HCT116 (cell line): ENCODE data around the gene GOLM1. TPM values are rescaled to one million over a fixed set of nuclear protein-coding genes. Genes with fewer than 3 reads are reported as not detected.

Experiments
- ATAC-seq: fragments of 200-7000 bp; cut with Tn5 transposase; 2 replicates; pipeline ENCODE4 v1.9.1; 2020; ENCODE audit warnings: mild to moderate bottlenecking, moderate library complexity
- BruUV-seq: library from RNA; stranded (reverse); fragments of 400-500 nt; replicated peaks from 2 replicates; lab custom pipeline; 2021; lab: Mats Ljungman, UMichigan
- CTCF ChIA-PET: fragments of 300-600 bp; sonication (Branson Sonifier 250); formaldehyde crosslinking; loops from one replicate; lab custom pipeline; 2021; ENCODE audit warnings: antibody characterized with exemption; lab: Charles Lee
- POLR2A ChIA-PET: fragments of 300-600, 350-600 bp; sonication (Branson Sonifier 250); formaldehyde crosslinking; loops from one replicate; lab custom pipeline; 2021; ENCODE audit warnings: antibody characterized with exemption; lab: Charles Lee
- RAD21 ChIA-PET, 2 experiments: fragments of 300-600 bp; sonication (Branson Sonifier 250); formaldehyde crosslinking; loops; one replicate each; lab custom pipeline; 2023; ENCODE audit warnings: low total read pairs in 2 of 2; ENCODE audit not compliant: uncharacterized antibody in 2 of 2, unreplicated experiment in 2 of 2, low non-redundant PET in 1 of 2; lab: Charles Lee
- DNase-seq: peaks from one replicate; pipeline ENCODE4 v3.0.0-alpha.2; 2010; ENCODE audit warnings: low read depth, low spot score
- H2AFZ ChIP-seq: fragments of 200-600 bp; shearing (Covaris generic), sonication (generic); 2 replicates; pipeline ENCODE4 v1.6.1; 2017; ENCODE audit warnings: low read depth, mixed run types, mixed read lengths, antibody characterized with exemption, low read length; ENCODE audit not compliant: poor library complexity, severe bottlenecking
- H3K27ac ChIP-seq: 2 replicates; pipeline ENCODE4 v1.5.1; 2012; ENCODE audit warnings: low read depth, low read length
- H3K27me3 ChIP-seq: fragments of 200-600 bp; sonication (generic); 2 replicates; pipeline ENCODE4 v1.6.1; 2016; ENCODE audit warnings: mixed run types, low read length, mixed read lengths; ENCODE audit not compliant: insufficient read depth
- H3K36me3 ChIP-seq, 2 experiments: fragments of 200-500 bp in 1 of 2; fragments of 200-600 bp in 1 of 2; sonication (Bioruptor generic) in 1 of 2; sonication (generic) in 1 of 2; 2 replicates each; pipeline versions ENCODE4 v1.5.1 to v1.6.1; 2014 to 2016; ENCODE audit warnings: low read length in 2 of 2, inconsistent platforms in 1 of 2, mixed read lengths in 1 of 2, mixed run types in 1 of 2; ENCODE audit not compliant: insufficient read depth in 2 of 2, control insufficient read depth in 1 of 2
- H3K4me1 ChIP-seq, 2 experiments: fragments of 200-600 bp in 1 of 2; sonication (generic) in 1 of 2; 2 replicates each; pipeline versions ENCODE4 v1.5.1 to v1.6.1; 2012 to 2017; ENCODE audit warnings: low read length in 2 of 2, inconsistent platforms in 1 of 2, mild to moderate bottlenecking in 1 of 2, mixed read lengths in 1 of 2, mixed run types in 1 of 2, moderate library complexity in 1 of 2; ENCODE audit not compliant: insufficient read depth in 2 of 2, control insufficient read depth in 1 of 2
- H3K4me2 ChIP-seq: fragments of 200-600 bp; sonication (generic); 2 replicates; pipeline ENCODE4 v1.6.1; 2017; ENCODE audit warnings: mixed run types, low read length, mixed read lengths
- H3K4me3 ChIP-seq, 2 experiments: fragments of 200-600 bp in 1 of 2; sonication (generic) in 1 of 2; replicated peaks in 1 of 2; 2 replicates each; pipeline ENCODE4 v1.5.1; 2011 to 2016; ENCODE audit warnings: low read length in 2 of 2, control low read depth in 1 of 2, low read depth in 1 of 2, mild to moderate bottlenecking in 1 of 2, mixed read lengths in 1 of 2, mixed run types in 1 of 2
- H3K79me2 ChIP-seq: fragments of 200-600 bp; sonication (generic); 2 replicates; pipeline ENCODE4 v1.6.1; 2017; ENCODE audit warnings: mild to moderate bottlenecking, mixed run types, low read length, moderate library complexity, mixed read lengths; ENCODE audit not compliant: insufficient read depth
- H3K9ac ChIP-seq: fragments of 200-600 bp; sonication (generic); 2 replicates; pipeline ENCODE4 v1.6.1; 2016; ENCODE audit warnings: low read length, mixed read lengths
- H3K9me2 ChIP-seq: fragments of 200-600 bp; sonication (generic), shearing (Covaris generic); 2 replicates; pipeline ENCODE4 v1.6.1; 2017; ENCODE audit warnings: mixed run types, mild to moderate bottlenecking, moderate library complexity; ENCODE audit not compliant: insufficient read depth
- H3K9me3 ChIP-seq, 2 experiments: fragments of 200-500 bp in 1 of 2; fragments of 200-600 bp in 1 of 2; sonication (Bioruptor generic) in 1 of 2; sonication (generic) in 1 of 2; 2 replicates each; pipeline ENCODE4 v1.6.1; 2014 to 2017; ENCODE audit warnings: low read length in 2 of 2, mixed read lengths in 2 of 2, inconsistent platforms in 1 of 2, low read depth in 1 of 2, mild to moderate bottlenecking in 1 of 2, mixed run types in 1 of 2, moderate library complexity in 1 of 2; ENCODE audit not compliant: control insufficient read depth in 1 of 2, insufficient read depth in 1 of 2
- H4K20me1 ChIP-seq: fragments of 200-600 bp; sonication (generic), shearing (Covaris generic); 2 replicates; pipeline ENCODE4 v1.6.1; 2017; ENCODE audit warnings: mixed run types, mild to moderate bottlenecking, moderate library complexity; ENCODE audit not compliant: insufficient read depth
- CEBPB ChIP-seq: IDR thresholded peaks from 2 replicates; pipeline ENCODE4 v1.6.1; 2012; ENCODE audit warnings: low read depth
- ELF1 ChIP-seq: IDR thresholded peaks from 2 replicates; pipeline ENCODE4 v1.6.1; 2012; ENCODE audit warnings: low read depth, borderline replicate concordance
- EZH2 ChIP-seq: fragments of 200-600 bp; sonication (generic); IDR thresholded peaks from 2 replicates; pipeline ENCODE4 v1.6.1; 2017; ENCODE audit warnings: antibody characterized with exemption, mixed run types
- EZH2phosphoT487 ChIP-seq: fragments of 200-600 bp; IDR thresholded peaks from 2 replicates; pipeline ENCODE4 v1.6.1; 2018; ENCODE audit warnings: antibody characterized with exemption, borderline replicate concordance
- FOSL1 ChIP-seq: IDR thresholded peaks from 2 replicates; pipeline ENCODE4 v1.6.1; 2012; ENCODE audit warnings: low read depth
- JUND ChIP-seq: IDR thresholded peaks from 2 replicates; pipeline ENCODE4 v1.6.1; 2012
- POLR2A ChIP-seq: IDR thresholded peaks from 2 replicates; pipeline ENCODE4 v1.7.0; 2011; ENCODE audit warnings: borderline replicate concordance; ENCODE audit not compliant: insufficient read depth, insufficient read length; ENCODE audit errors: extremely low read depth
- POLR2AphosphoS5 ChIP-seq: IDR thresholded peaks from 2 replicates; pipeline ENCODE4 v1.6.1; 2011; ENCODE audit warnings: mild to moderate bottlenecking, low read depth, low read length, moderate library complexity
- RAD21 ChIP-seq: IDR thresholded peaks from 2 replicates; pipeline ENCODE4 v1.6.1; 2012; ENCODE audit warnings: low read depth, mild to moderate bottlenecking
- SIN3A ChIP-seq: IDR thresholded peaks from 2 replicates; pipeline ENCODE4 v1.6.1; 2012; ENCODE audit warnings: low read depth
- SP1 ChIP-seq: IDR thresholded peaks from 2 replicates; pipeline ENCODE4 v1.6.1; 2012; ENCODE audit warnings: low read depth
- SRF ChIP-seq: IDR thresholded peaks from 2 replicates; pipeline ENCODE4 v1.6.1; 2012; ENCODE audit warnings: low read depth
- intact Hi-C: fragments of 100-400 bp; cut with micrococcal nuclease; formaldehyde crosslinking; loops from 2 replicates; pipeline ENCODE4 v1.10.0; 2022
- total RNA-seq: library from RNA; stranded (reverse); gene quantifications from one replicate; pipeline ENCODE4 v1.2.1, GENCODE V29; 2021; ENCODE audit not compliant: unreplicated experiment
- TF ChIP-seq, protein P1 (sequence below): IDR thresholded peaks from 2 replicates; pipeline ENCODE4 v1.6.1; 2011; ENCODE audit warnings: mild to moderate bottlenecking, low read length, moderate library complexity; ENCODE audit not compliant: insufficient replicate concordance; ENCODE audit errors: extremely low read depth
- TF ChIP-seq, protein P2 (sequence below): IDR thresholded peaks from 2 replicates; pipeline ENCODE4 v1.6.1; 2012
- TF ChIP-seq, protein P3 (sequence below): IDR thresholded peaks from 2 replicates; pipeline ENCODE4 v1.6.1; 2012; ENCODE audit warnings: low read depth
- TF ChIP-seq, protein P4 (sequence below), 3 experiments: fragments of 200-600 bp in 1 of 3; sonication (generic) in 1 of 3; IDR thresholded peaks in 2 of 3; conservative IDR thresholded peaks in 1 of 3; 2 replicates each; pipeline ENCODE4 v1.5.1; 2012 to 2017; ENCODE audit warnings: low read depth in 2 of 3, low read length in 2 of 3, antibody characterized with exemption in 1 of 3, borderline replicate concordance in 1 of 3, control low read depth in 1 of 3, mild to moderate bottlenecking in 1 of 3, mixed read lengths in 1 of 3, mixed run types in 1 of 3, moderate library complexity in 1 of 3; ENCODE audit not compliant: insufficient read depth in 1 of 3

Gene GOLM1
- total RNA-seq, 1 experiment from 2014 or later, result 69.8 TPM

GRCh38 chr9:86061972-86062739 is 37.2 kb downstream of the GOLM1 start:
- no peaks in the 10 kb centered on the region for H3K9me2 ChIP-seq
- TF ChIP-seq SP1 (no peak), SIN3A (no peak), ELF1 (no peak), POLR2AphosphoS5 (no peak), EZH2 (no peak), RAD21 (no peak), JUND (no peak), POLR2A (no peak), FOSL1 (no peak), EZH2phosphoT487 (no peak), SRF (no peak), CEBPB (no peak)
- TF ChIP-seq, protein P1, sequence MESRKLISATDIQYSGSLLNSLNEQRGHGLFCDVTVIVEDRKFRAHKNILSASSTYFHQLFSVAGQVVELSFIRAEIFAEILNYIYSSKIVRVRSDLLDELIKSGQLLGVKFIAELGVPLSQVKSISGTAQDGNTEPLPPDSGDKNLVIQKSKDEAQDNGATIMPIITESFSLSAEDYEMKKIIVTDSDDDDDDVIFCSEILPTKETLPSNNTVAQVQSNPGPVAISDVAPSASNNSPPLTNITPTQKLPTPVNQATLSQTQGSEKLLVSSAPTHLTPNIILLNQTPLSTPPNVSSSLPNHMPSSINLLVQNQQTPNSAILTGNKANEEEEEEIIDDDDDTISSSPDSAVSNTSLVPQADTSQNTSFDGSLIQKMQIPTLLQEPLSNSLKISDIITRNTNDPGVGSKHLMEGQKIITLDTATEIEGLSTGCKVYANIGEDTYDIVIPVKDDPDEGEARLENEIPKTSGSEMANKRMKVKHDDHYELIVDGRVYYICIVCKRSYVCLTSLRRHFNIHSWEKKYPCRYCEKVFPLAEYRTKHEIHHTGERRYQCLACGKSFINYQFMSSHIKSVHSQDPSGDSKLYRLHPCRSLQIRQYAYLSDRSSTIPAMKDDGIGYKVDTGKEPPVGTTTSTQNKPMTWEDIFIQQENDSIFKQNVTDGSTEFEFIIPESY, result no peak
- TF ChIP-seq, protein P2, sequence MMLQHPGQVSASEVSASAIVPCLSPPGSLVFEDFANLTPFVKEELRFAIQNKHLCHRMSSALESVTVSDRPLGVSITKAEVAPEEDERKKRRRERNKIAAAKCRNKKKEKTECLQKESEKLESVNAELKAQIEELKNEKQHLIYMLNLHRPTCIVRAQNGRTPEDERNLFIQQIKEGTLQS, result no peak
- TF ChIP-seq, protein P3, sequence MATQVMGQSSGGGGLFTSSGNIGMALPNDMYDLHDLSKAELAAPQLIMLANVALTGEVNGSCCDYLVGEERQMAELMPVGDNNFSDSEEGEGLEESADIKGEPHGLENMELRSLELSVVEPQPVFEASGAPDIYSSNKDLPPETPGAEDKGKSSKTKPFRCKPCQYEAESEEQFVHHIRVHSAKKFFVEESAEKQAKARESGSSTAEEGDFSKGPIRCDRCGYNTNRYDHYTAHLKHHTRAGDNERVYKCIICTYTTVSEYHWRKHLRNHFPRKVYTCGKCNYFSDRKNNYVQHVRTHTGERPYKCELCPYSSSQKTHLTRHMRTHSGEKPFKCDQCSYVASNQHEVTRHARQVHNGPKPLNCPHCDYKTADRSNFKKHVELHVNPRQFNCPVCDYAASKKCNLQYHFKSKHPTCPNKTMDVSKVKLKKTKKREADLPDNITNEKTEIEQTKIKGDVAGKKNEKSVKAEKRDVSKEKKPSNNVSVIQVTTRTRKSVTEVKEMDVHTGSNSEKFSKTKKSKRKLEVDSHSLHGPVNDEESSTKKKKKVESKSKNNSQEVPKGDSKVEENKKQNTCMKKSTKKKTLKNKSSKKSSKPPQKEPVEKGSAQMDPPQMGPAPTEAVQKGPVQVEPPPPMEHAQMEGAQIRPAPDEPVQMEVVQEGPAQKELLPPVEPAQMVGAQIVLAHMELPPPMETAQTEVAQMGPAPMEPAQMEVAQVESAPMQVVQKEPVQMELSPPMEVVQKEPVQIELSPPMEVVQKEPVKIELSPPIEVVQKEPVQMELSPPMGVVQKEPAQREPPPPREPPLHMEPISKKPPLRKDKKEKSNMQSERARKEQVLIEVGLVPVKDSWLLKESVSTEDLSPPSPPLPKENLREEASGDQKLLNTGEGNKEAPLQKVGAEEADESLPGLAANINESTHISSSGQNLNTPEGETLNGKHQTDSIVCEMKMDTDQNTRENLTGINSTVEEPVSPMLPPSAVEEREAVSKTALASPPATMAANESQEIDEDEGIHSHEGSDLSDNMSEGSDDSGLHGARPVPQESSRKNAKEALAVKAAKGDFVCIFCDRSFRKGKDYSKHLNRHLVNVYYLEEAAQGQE, result no peak
- TF ChIP-seq, protein P4, sequence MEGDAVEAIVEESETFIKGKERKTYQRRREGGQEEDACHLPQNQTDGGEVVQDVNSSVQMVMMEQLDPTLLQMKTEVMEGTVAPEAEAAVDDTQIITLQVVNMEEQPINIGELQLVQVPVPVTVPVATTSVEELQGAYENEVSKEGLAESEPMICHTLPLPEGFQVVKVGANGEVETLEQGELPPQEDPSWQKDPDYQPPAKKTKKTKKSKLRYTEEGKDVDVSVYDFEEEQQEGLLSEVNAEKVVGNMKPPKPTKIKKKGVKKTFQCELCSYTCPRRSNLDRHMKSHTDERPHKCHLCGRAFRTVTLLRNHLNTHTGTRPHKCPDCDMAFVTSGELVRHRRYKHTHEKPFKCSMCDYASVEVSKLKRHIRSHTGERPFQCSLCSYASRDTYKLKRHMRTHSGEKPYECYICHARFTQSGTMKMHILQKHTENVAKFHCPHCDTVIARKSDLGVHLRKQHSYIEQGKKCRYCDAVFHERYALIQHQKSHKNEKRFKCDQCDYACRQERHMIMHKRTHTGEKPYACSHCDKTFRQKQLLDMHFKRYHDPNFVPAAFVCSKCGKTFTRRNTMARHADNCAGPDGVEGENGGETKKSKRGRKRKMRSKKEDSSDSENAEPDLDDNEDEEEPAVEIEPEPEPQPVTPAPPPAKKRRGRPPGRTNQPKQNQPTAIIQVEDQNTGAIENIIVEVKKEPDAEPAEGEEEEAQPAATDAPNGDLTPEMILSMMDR (IDR thresholded peaks at IDR 0.05 in 2 of 3, conservative IDR thresholded peaks at IDR 0.05 in 1 of 3; ENCODE audit: borderline replicate concordance in 1 of 3, insufficient read depth in 1 of 3, low read depth in 2 of 3, low read length in 2 of 3), result no peak
- no TSS peak for BruUV-seq
- no peak overlapping the region for H3K9ac ChIP-seq
- ATAC-seq (no peak), DNase-seq (no peak)
- H3K36me3 ChIP-seq, result no peaks in the 10 kb centered on the region
- CTCF ChIA-PET, result interaction anchor here (0.5 kb wide), 1 partner anchor 14 kb away, joined by 4 read pairs; no protein-coding TSS in a partner anchor
- RAD21 ChIA-PET, result no interaction called here
- intact Hi-C loops, result no loop called here
- POLR2A ChIA-PET, result no interaction called here
- H3K4me2 ChIP-seq, result no peak overlapping the region
- no peak overlapping the region for H3K27ac ChIP-seq
- no peak overlapping the region for H2AFZ ChIP-seq
- H3K9me3 ChIP-seq, result no peaks in the 10 kb centered on the region
- no peak overlapping the region for H3K4me3 ChIP-seq
- H3K4me1 ChIP-seq, result no peaks in the 10 kb centered on the region
- H3K79me2 ChIP-seq, result peaks cover 7% of the 10 kb centered on the region; the same call in 1 of the 2 replicates
- H4K20me1 ChIP-seq, result no peaks in the 10 kb centered on the region
- no peaks in the 10 kb centered on the region for H3K27me3 ChIP-seq
